Adipose tissue (tissue), 3 donors: Measurements from ENCODE around the gene LAMA2. TPM values are rescaled to one million over a fixed set of nuclear protein-coding genes. Genes with fewer than 3 reads are reported as not detected.
"Not testable (repeated sequence)": the region's sequence is repeated elsewhere in the genome, so short reads cannot be mapped to it uniquely, and the experiment has no call there.

Experiments used
- H3K27ac ChIP-seq: one replicate; pipeline ENCODE4 v1.5.1; 2013; ENCODE audit warnings: low read depth, low read length
- WGBS, 3 donors: extraction: QIAGEN DNeasy Blood & Tissue Kit; methylation state at CpG; one replicate each; pipeline ENCODE4 v1.1.7; 2013; 5-methylcytosine and 5-hydroxymethylcytosine counted together
- polyA plus RNA-seq, 3 donors: library from polyadenylated mRNA; stranded (reverse); fragments of 200-250 nt; gene quantifications; one replicate each; pipeline ENCODE4 v1.2.3, GENCODE V29; 2013
- donor health status: healthy with polysubstance abuse.
- donor health status: Bipolar disorder and iron deficiency.
- donor health status: healthy.

Gene LAMA2
- polyA plus RNA-seq, 3 donors, result 9.7 to 36.0 (median 26.0) TPM

GRCh38 chr6:129138739-129139405 is 255.9 kb downstream of the LAMA2 start:
- whole genome bisulfite sequencing, 3 donors, result 44 to 67% (median 66%) methylated on average over 4 of the region's 4 CpGs

GRCh38 chr6:129140526-129140925 is 257.6 kb downstream of the LAMA2 start:
- H3K27ac ChIP-seq, result no peak overlapping the region
- WGBS, 3 donors, result 28 to 48% (median 32%) methylated on average over 2 of the region's 2 CpGs

More at GRCh38 chr6:129138739-129139405, 255.9 kb downstream of the LAMA2 start:
- no peak overlapping the region for H3K27ac ChIP-seq

- H3K27ac ChIP-seq, result no peak overlapping the region
- 23 to 28% (median 25%) methylated on average over 1 of the region's 1 CpG for WGBS, 3 donors
These were observed 258.6 kb downstream of the LAMA2 start for GRCh38 chr6:129141499-129141898.

- H3K27ac ChIP-seq, result no peak overlapping the region
- 71 to 88% (median 85%) methylated on average over 3 of the region's 3 CpGs for whole genome bisulfite sequencing, 3 donors
These were observed 264.0 kb downstream of the LAMA2 start for GRCh38 chr6:129146902-129147301.

- 58 to 79% (median 76%) methylated on average over 4 of the region's 4 CpGs for WGBS, 3 donors
- no peak overlapping the region for H3K27ac ChIP-seq
These were observed 267.6 kb downstream of the LAMA2 start for GRCh38 chr6:129150507-129150906.

- H3K27ac ChIP-seq, result no peak overlapping the region
- 73 to 80% (median 79%) methylated on average over 4 of the region's 4 CpGs for WGBS, 3 donors
These were observed 270.3 kb downstream of the LAMA2 start for GRCh38 chr6:129153257-129153656.

- WGBS, 3 donors, result 85 to 91% (median 88%) methylated on average over 17 of the region's 17 CpGs
- not testable (repeated sequence) for H3K27ac ChIP-seq
These were observed 276.3 kb downstream of the LAMA2 start for GRCh38 chr6:129159242-129159641.

GRCh38 chr6:129162605-129163004 is 279.7 kb downstream of the LAMA2 start:
- 78 to 88% (median 86%) methylated on average over 1 of the region's 1 CpG for WGBS, 3 donors
- no peak overlapping the region for H3K27ac ChIP-seq

- H3K27ac ChIP-seq, result no peak overlapping the region
- 88 to 95% (median 89%) methylated on average over 2 of the region's 2 CpGs for WGBS, 3 donors
These were observed 280.6 kb downstream of the LAMA2 start for GRCh38 chr6:129163551-129163950.

- WGBS, 3 donors, result 86 to 93% (median 90%) methylated on average over 3 of the region's 3 CpGs
- H3K27ac ChIP-seq, result no peak overlapping the region
These were observed 281.1 kb downstream of the LAMA2 start for GRCh38 chr6:129164032-129164431.

GRCh38 chr6:129172279-129172995 is 289.5 kb downstream of the LAMA2 start:
- H3K27ac ChIP-seq, result not testable (repeated sequence)
- WGBS, 3 donors, result 31 to 43% (median 37%) methylated on average over 20 of the region's 20 CpGs

GRCh38 chr6:129175066-129175465 is 292.1 kb downstream of the LAMA2 start:
- 53 to 86% (median 70%) methylated on average over 1 of the region's 1 CpG for WGBS, 3 donors
- no peak overlapping the region for H3K27ac ChIP-seq

GRCh38 chr6:129177801-129178200 is 294.9 kb downstream of the LAMA2 start:
- no peak overlapping the region for H3K27ac ChIP-seq
- WGBS, 3 donors, result 57 to 62% (median 60%) methylated on average over 4 of the region's 4 CpGs

- 52 to 81% (median 70%) methylated on average over 3 of the region's 3 CpGs for WGBS, 3 donors
- H3K27ac ChIP-seq, result no peak overlapping the region
These were observed 296.3 kb downstream of the LAMA2 start for GRCh38 chr6:129179283-129179682.

GRCh38 chr6:129181001-129181400 is 298.1 kb downstream of the LAMA2 start:
- no peak overlapping the region for H3K27ac ChIP-seq
- WGBS, 3 donors, result 48 to 64% (median 59%) methylated on average over 2 of the region's 2 CpGs

GRCh38 chr6:129183187-129183591 is 300.3 kb downstream of the LAMA2 start:
- H3K27ac ChIP-seq, result no peak overlapping the region
- WGBS, 3 donors, result 40 to 75% (median 61%) methylated on average over 1 of the region's 1 CpG

GRCh38 chr6:129183681-129184301 is 300.9 kb downstream of the LAMA2 start:
- H3K27ac ChIP-seq, result no peak overlapping the region
- 76 to 86% (median 82%) methylated on average over 3 of the region's 3 CpGs for WGBS, 3 donors

- H3K27ac ChIP-seq, result no peak overlapping the region
- WGBS, 3 donors, result 77 to 90% (median 89%) methylated on average over 3 of the region's 3 CpGs
These were observed 301.4 kb downstream of the LAMA2 start for GRCh38 chr6:129184324-129184723.

- 27 to 99% (median 92%) methylated on average over 1 of the region's 1 CpG for WGBS, 3 donors
- H3K27ac ChIP-seq, result no peak overlapping the region
These were observed 301.9 kb downstream of the LAMA2 start for GRCh38 chr6:129184808-129185366.
